Measurements from ENCODE around the gene CDADC1. TPM values are rescaled to one million over a fixed set of nuclear protein-coding genes. Genes with fewer than 3 reads are reported as not detected.

The CDADC1 gene
- total and polyA plus RNA-seq, 2 donors (not counting 1 experiment from before 2014, with no cell fraction given): 6.1 to 6.6 TPM

- H3K27me3 ChIP-seq (ENCODE audit: control insufficient read depth, insufficient read depth, low read length): no peaks in the 10 kb centered on the region
- H2AFZ ChIP-seq (ENCODE audit: low read length): no peak overlapping the region
- H3K9ac ChIP-seq (ENCODE audit: insufficient read depth, low read length): no peak overlapping the region
- TF ChIP-seq CTCF (conservative IDR thresholded peaks at IDR 0.05 in 1 of 2, IDR thresholded peaks at IDR 0.05 in 1 of 2; ENCODE audit: low read depth in 1 of 2, low read length in 2 of 2) (no peak), EZH2 (IDR thresholded peaks at IDR 0.05; ENCODE audit: low read length, missing control alignments) (no peak)
- no peaks in the 10 kb centered on the region for H3K4me1 ChIP-seq (ENCODE audit: control insufficient read depth, extremely low read depth, insufficient read depth, low read length)
- H3K36me3 ChIP-seq (ENCODE audit: control insufficient read depth, insufficient read depth, low read length): no peaks in the 10 kb centered on the region
- H3K27ac ChIP-seq (ENCODE audit: insufficient read depth, low read length): no peak overlapping the region
- no peak overlapping the region for H3K4me3 ChIP-seq (replicated peaks in 1 of 4; ENCODE audit: control extremely low read depth in 1 of 4, insufficient read depth in 1 of 4, low read depth in 3 of 4, low read length in 4 of 4)
- H3K79me2 ChIP-seq (ENCODE audit: control insufficient read depth, insufficient read depth, low read length): no peaks in the 10 kb centered on the region
- no peak for DNase-seq (ENCODE audit: low read depth in 2 of 2)
- no peaks in the 10 kb centered on the region for H4K20me1 ChIP-seq (ENCODE audit: control insufficient read depth, extremely low read depth, insufficient read depth, low read length)
- H3K4me2 ChIP-seq (ENCODE audit: extremely low read depth, insufficient read depth, low read length): no peak overlapping the region
- no peaks in the 10 kb centered on the region for H3K9me3 ChIP-seq (ENCODE audit: control insufficient read depth, insufficient read depth, low read depth, low read length)
Measured at GRCh38 chr13:49254007-49254406, 6.3 kb downstream of the CDADC1 start.

- Histone ChIP-seq H3K4me2 (ENCODE audit: extremely low read depth, insufficient read depth, low read length) (no peak overlapping the region), H3K9ac (ENCODE audit: insufficient read depth, low read length) (no peak overlapping the region), H3K36me3 (ENCODE audit: control insufficient read depth, insufficient read depth, low read length) (no peaks in the 10 kb centered on the region), H3K4me3 (replicated peaks in 1 of 4; ENCODE audit: control extremely low read depth in 1 of 4, insufficient read depth in 1 of 4, low read depth in 3 of 4, low read length in 4 of 4) (no peak overlapping the region), H3K4me1 (ENCODE audit: control insufficient read depth, extremely low read depth, insufficient read depth, low read length) (no peaks in the 10 kb centered on the region), H3K79me2 (ENCODE audit: control insufficient read depth, insufficient read depth, low read length) (no peaks in the 10 kb centered on the region), H4K20me1 (ENCODE audit: control insufficient read depth, extremely low read depth, insufficient read depth, low read length) (no peaks in the 10 kb centered on the region), H3K9me3 (ENCODE audit: control insufficient read depth, insufficient read depth, low read depth, low read length) (no peaks in the 10 kb centered on the region), H2AFZ (ENCODE audit: low read length) (no peak overlapping the region), H3K27ac (ENCODE audit: insufficient read depth, low read length) (no peak overlapping the region), H3K27me3 (ENCODE audit: control insufficient read depth, insufficient read depth, low read length) (no peaks in the 10 kb centered on the region)
- peak; percentile 17 to 50 for DNase-seq (ENCODE audit: low read depth in 2 of 2)
- TF ChIP-seq EZH2 (IDR thresholded peaks at IDR 0.05; ENCODE audit: low read length, missing control alignments): no peak
Measured at GRCh38 chr13:49256841-49257240, 9.1 kb downstream of the CDADC1 start.

- Histone ChIP-seq H3K4me3 (replicated peaks in 1 of 4; ENCODE audit: control extremely low read depth in 1 of 4, insufficient read depth in 1 of 4, low read depth in 3 of 4, low read length in 4 of 4) (peak overlapping the region in 3 of 4 experiments; percentile 38 to 49 (median 48)), H3K79me2 (ENCODE audit: control insufficient read depth, insufficient read depth, low read length) (no peaks in the 10 kb centered on the region), H4K20me1 (ENCODE audit: control insufficient read depth, extremely low read depth, insufficient read depth, low read length) (no peaks in the 10 kb centered on the region), H3K9me3 (ENCODE audit: control insufficient read depth, insufficient read depth, low read depth, low read length) (no peaks in the 10 kb centered on the region), H3K36me3 (ENCODE audit: control insufficient read depth, insufficient read depth, low read length) (peaks cover 1% of the 10 kb centered on the region), H3K27me3 (ENCODE audit: control insufficient read depth, insufficient read depth, low read length) (no peaks in the 10 kb centered on the region), H3K9ac (ENCODE audit: insufficient read depth, low read length) (no peak overlapping the region), H3K4me2 (ENCODE audit: extremely low read depth, insufficient read depth, low read length) (peak overlapping the region; percentile 78), H3K4me1 (ENCODE audit: control insufficient read depth, extremely low read depth, insufficient read depth, low read length) (no peaks in the 10 kb centered on the region), H3K27ac (ENCODE audit: insufficient read depth, low read length) (peak overlapping the region; percentile 57), H2AFZ (ENCODE audit: low read length) (peak overlapping the region; percentile 82)
- TF ChIP-seq CTCF (conservative IDR thresholded peaks at IDR 0.05 in 1 of 2, IDR thresholded peaks at IDR 0.05 in 1 of 2; ENCODE audit: low read depth in 1 of 2, low read length in 2 of 2) (no peak), EZH2 (IDR thresholded peaks at IDR 0.05; ENCODE audit: low read length, missing control alignments) (no peak)
- DNase-seq (ENCODE audit: low read depth in 2 of 2): no peak
Measured at GRCh38 chr13:49258089-49258796, 10.5 kb downstream of the CDADC1 start.
